OCI-LY7 (cell line): ENCODE data around the gene SEMA6B. TPM values are rescaled to one million over a fixed set of nuclear protein-coding genes. Genes with fewer than 3 reads are reported as not detected.

ENCODE experiments used
- BruUV-seq: library from RNA; stranded (reverse); fragments of 400-500 nt; replicated peaks from 2 replicates; lab custom pipeline; 2021; lab: Mats Ljungman, UMichigan
- CTCF ChIA-PET: fragments of 300-600 bp; sonication (Branson Sonifier 250); formaldehyde crosslinking; loops from one replicate; lab custom pipeline; 2022; ENCODE audit warnings: antibody characterized with exemption; ENCODE audit not compliant: unreplicated experiment; lab: Charles Lee
- POLR2A ChIA-PET: fragments of 300-600 bp; sonication (Branson Sonifier 250); formaldehyde crosslinking; loops from one replicate; lab custom pipeline; 2022; ENCODE audit warnings: antibody characterized with exemption; lab: Charles Lee
- DNase-seq: peaks from one replicate; pipeline ENCODE4 v3.0.0-alpha.2; 2015; ENCODE audit warnings: low spot score
- H2AFZ ChIP-seq: fragments of 200-600 bp; sonication (generic), shearing (Covaris generic); 2 replicates; pipeline ENCODE4 v1.6.1; 2014; ENCODE audit warnings: mild to moderate bottlenecking, antibody characterized with exemption, low read length, moderate library complexity
- H3K27ac ChIP-seq: fragments of 200-600 bp; sonication (generic); 2 replicates; pipeline ENCODE4 v1.5.1; 2014; ENCODE audit warnings: mixed run types, low read depth, mild to moderate bottlenecking, moderate library complexity, low read length, inconsistent platforms; ENCODE audit not compliant: poor library complexity, severe bottlenecking
- H3K36me3 ChIP-seq: fragments of 200-600 bp; sonication (generic); 2 replicates; pipeline ENCODE4 v1.6.1; 2014; ENCODE audit warnings: mild to moderate bottlenecking, antibody characterized with exemption, low read length, moderate library complexity, mixed read lengths; ENCODE audit not compliant: insufficient read depth
- H3K4me1 ChIP-seq: fragments of 200-600 bp; sonication (generic); 2 replicates; pipeline ENCODE4 v1.5.1; 2014; ENCODE audit warnings: mild to moderate bottlenecking, low read length; ENCODE audit not compliant: insufficient read depth, poor library complexity, severe bottlenecking
- H3K4me2 ChIP-seq: fragments of 200-600 bp; sonication (generic); 2 replicates; pipeline ENCODE4 v1.6.1; 2014; ENCODE audit warnings: mild to moderate bottlenecking, low read length
- H3K4me3 ChIP-seq: fragments of 200-600 bp; sonication (generic); 2 replicates; pipeline ENCODE4 v1.5.1; 2014; ENCODE audit warnings: mild to moderate bottlenecking, low read depth, low read length; ENCODE audit not compliant: poor library complexity, severe bottlenecking
- H3K79me2 ChIP-seq: fragments of 200-600 bp; sonication (generic); 2 replicates; pipeline ENCODE4 v1.6.1; 2016; ENCODE audit warnings: low read depth, mild to moderate bottlenecking, low read length, moderate library complexity, mixed read lengths; ENCODE audit not compliant: insufficient read depth
- H3K9me2 ChIP-seq: fragments of 200-600 bp; sonication (generic); 2 replicates; pipeline ENCODE4 v1.6.1; 2016; ENCODE audit warnings: mild to moderate bottlenecking, low read length, mixed read lengths; ENCODE audit not compliant: insufficient read depth
- H3K9me3 ChIP-seq: fragments of 200-600 bp; sonication (generic); 2 replicates; pipeline ENCODE4 v1.6.1; 2014; ENCODE audit warnings: mild to moderate bottlenecking, mixed run types, low read length, mixed read lengths
- H4K20me1 ChIP-seq: fragments of 200-600 bp; sonication (generic); 2 replicates; pipeline ENCODE4 v1.6.1; 2014; ENCODE audit warnings: mild to moderate bottlenecking, antibody characterized with exemption, low read length, moderate library complexity, mixed read lengths; ENCODE audit not compliant: insufficient read depth
- EZH2phosphoT487 ChIP-seq: fragments of 200-600 bp; sonication (generic); IDR thresholded peaks from 2 replicates; pipeline ENCODE4 v1.6.1; 2018; ENCODE audit warnings: low read depth, borderline replicate concordance, mild to moderate bottlenecking, mixed run types, antibody characterized with exemption, low read length, moderate library complexity, mixed read lengths
- intact Hi-C: fragments of 100-400 bp; cut with micrococcal nuclease; formaldehyde crosslinking; loops from one replicate; pipeline ENCODE4 v1.10.0; 2022; ENCODE audit not compliant: unreplicated experiment
- total RNA-seq, 2 experiments: library from RNA; depleted of rRNA in 1 of 2; stranded (reverse); fragments of >200 nt in 1 of 2; shearing (Covaris generic) in 1 of 2; gene quantifications; 2 replicates each; pipeline ENCODE4 v1.2.3, GENCODE V29; 2014 to 2022
- TF ChIP-seq, protein P1 (sequence below): fragments of 200-600 bp; sonication (generic); conservative IDR thresholded peaks from 2 replicates; pipeline ENCODE4 v1.5.1; 2014; ENCODE audit warnings: mild to moderate bottlenecking, antibody characterized with exemption, low read length, moderate library complexity, mixed read lengths

Gene SEMA6B
- total RNA-seq, 2 experiments from 2014 or later, result not detected

DNA sequence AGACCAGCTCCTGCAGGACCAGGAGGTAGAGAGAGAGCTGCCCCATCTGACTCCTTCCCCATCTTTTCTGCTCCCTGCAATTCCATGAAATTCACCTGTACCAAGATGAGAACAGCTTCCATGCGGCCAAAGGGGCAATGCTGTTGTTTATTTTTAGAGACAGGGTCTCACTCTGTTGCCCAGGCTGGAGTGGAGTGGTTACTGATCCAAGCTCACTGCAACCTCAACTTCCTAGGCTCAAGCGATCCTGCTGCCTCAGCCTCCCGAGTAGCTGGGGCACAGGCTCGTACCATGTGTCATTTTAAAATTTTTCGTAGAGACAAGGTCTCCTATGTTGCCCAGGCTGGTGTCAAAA lies 37.6 kb downstream of the SEMA6B start:
- intact Hi-C loops, result no loop called here
- no peaks in the 10 kb centered on the region for H3K79me2 ChIP-seq
- ChIA-PET CTCF (interaction anchor here (0.6 kb wide), 1 partner anchor 102 kb away, joined by 4 read pairs; no protein-coding TSS in a partner anchor), POLR2A (interaction anchor here (0.6 kb wide), 1 partner anchor 105 kb away, joined by 3 read pairs; no protein-coding TSS in a partner anchor)
- no peaks in the 10 kb centered on the region for H3K36me3 ChIP-seq
- no TSS peak for BruUV-seq
- H2AFZ ChIP-seq, result no peak overlapping the region
- H3K9me3 ChIP-seq, result no peaks in the 10 kb centered on the region
- no peaks in the 10 kb centered on the region for H4K20me1 ChIP-seq
- no peak overlapping the region for H3K4me2 ChIP-seq
- no peak overlapping the region for H3K27ac ChIP-seq
- H3K9me2 ChIP-seq, result no peaks in the 10 kb centered on the region
- no peak for DNase-seq
- H3K4me3 ChIP-seq, result no peak overlapping the region
- TF ChIP-seq EZH2phosphoT487, result no peak
- TF ChIP-seq, protein P1, sequence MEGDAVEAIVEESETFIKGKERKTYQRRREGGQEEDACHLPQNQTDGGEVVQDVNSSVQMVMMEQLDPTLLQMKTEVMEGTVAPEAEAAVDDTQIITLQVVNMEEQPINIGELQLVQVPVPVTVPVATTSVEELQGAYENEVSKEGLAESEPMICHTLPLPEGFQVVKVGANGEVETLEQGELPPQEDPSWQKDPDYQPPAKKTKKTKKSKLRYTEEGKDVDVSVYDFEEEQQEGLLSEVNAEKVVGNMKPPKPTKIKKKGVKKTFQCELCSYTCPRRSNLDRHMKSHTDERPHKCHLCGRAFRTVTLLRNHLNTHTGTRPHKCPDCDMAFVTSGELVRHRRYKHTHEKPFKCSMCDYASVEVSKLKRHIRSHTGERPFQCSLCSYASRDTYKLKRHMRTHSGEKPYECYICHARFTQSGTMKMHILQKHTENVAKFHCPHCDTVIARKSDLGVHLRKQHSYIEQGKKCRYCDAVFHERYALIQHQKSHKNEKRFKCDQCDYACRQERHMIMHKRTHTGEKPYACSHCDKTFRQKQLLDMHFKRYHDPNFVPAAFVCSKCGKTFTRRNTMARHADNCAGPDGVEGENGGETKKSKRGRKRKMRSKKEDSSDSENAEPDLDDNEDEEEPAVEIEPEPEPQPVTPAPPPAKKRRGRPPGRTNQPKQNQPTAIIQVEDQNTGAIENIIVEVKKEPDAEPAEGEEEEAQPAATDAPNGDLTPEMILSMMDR, result no peak
- H3K4me1 ChIP-seq, result no peaks in the 10 kb centered on the region

DNA sequence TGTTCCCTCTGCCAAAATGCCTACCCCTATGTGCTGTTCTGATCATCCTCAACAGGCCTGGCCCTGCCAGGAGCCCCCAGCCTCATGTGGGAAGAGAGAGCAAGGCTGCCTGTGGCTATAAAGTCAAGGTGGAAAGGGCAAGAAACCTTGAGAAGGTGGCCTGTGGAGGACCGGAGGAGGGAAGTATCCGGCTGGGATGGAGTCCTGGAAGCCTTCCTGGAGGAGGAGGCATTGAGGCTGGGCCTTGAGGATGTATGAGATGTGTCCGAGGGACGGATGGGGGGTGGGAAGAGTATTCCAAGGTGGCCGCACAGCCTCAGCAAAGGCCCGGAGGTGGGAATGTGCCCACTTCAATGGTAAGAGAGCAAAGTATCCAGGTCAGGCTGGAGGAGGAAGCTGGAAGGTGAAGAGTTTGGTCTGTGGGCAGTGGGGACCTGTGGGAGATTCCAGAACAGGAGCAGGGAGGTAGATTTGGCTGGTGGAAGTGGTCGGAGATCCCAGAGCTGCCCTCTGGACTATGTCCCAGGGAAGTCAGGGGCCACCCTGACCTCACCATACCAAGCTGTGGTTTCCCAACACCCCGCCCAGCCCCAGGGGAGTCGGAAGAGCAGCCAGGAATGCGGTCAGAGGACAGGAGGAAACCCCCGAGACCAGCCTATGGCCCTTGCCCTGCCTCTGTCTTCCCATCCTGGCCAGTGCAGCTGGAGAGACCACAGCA lies 38.2 kb downstream of the SEMA6B start:
- BruUV-seq, result no TSS peak
- intact Hi-C loops, result no loop called here
- Histone ChIP-seq H2AFZ (no peak overlapping the region), H3K4me3 (no peak overlapping the region), H4K20me1 (no peaks in the 10 kb centered on the region), H3K4me2 (no peak overlapping the region), H3K36me3 (no peaks in the 10 kb centered on the region), H3K9me3 (no peaks in the 10 kb centered on the region), H3K27ac (no peak overlapping the region), H3K79me2 (no peaks in the 10 kb centered on the region), H3K4me1 (no peaks in the 10 kb centered on the region), H3K9me2 (no peaks in the 10 kb centered on the region)
- no peak for DNase-seq
- ChIA-PET POLR2A (no interaction called here), CTCF (interaction anchor here (0.6 kb wide), 1 partner anchor 103 kb away, joined by 4 read pairs; no protein-coding TSS in a partner anchor)
- TF ChIP-seq, protein P1, result no peak
- no peak for TF ChIP-seq EZH2phosphoT487
